MV-4-11 (cell line): ENCODE results near the gene APOB.

Experiments
- DNase-seq: peaks from one replicate; lab custom pipeline; 2025; lab: John Stamatoyannopoulos, UW

APOB gene

GRCh38 chr2:21046506-21046905 lies 2.6 kb upstream of the APOB start:
- no peak for DNase-seq

- no peak for DNase-seq
Observed at GRCh38 chr2:21044694-21045371, 960 bp upstream of the APOB start.

GRCh38 chr2:21042958-21043743 lies 722 bp downstream of the APOB start:
- DNase-seq, result peak; percentile 21

GRCh38 chr2:21042708-21042957 lies 1.2 kb downstream of the APOB start:
- no peak for DNase-seq

DNA sequence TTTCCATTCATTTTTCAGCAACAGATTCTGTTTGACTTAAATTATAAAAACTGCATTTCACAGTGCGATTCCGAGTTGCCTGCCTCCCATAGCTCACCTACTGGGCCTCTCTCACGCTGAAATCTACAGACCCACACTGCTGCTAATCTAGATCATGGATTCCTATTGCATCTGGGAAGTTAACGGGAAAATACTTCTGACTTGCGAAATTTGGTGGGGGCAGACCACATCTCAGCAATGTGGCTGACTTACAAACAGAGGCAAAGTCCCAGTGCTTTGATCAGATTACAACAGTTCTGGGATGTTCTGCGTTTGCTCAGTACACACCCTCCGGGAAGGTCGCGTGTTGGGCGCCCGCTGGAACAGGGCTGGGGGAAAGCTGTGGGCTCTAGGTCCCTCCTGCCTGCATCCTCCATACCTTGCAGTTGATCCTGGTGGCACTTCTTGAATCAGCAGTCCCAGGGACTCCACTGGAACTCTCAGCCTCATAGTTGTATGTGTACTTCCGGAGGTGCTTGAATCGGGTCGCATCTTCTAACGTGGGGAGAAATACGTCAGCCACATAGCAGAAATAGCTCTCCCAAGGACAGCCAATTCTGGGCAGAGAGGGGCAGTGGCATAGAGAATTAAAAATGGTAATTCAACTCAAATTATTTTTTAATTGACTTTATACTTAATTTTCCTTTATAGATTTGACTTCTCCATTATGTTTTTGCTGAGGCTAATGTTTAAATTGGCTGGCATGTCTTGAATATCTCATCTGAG lies 1.7 kb downstream of the APOB start:
- no peak for DNase-seq

GRCh38 chr2:21041462-21041861 lies 2.4 kb downstream of the APOB start:
- DNase-seq, result no peak

- DNase-seq, result no peak
Observed at GRCh38 chr2:21040468-21041377, 3.1 kb downstream of the APOB start.

- DNase-seq, result no peak
Observed at GRCh38 chr2:21039979-21040467, 3.9 kb downstream of the APOB start.

DNA sequence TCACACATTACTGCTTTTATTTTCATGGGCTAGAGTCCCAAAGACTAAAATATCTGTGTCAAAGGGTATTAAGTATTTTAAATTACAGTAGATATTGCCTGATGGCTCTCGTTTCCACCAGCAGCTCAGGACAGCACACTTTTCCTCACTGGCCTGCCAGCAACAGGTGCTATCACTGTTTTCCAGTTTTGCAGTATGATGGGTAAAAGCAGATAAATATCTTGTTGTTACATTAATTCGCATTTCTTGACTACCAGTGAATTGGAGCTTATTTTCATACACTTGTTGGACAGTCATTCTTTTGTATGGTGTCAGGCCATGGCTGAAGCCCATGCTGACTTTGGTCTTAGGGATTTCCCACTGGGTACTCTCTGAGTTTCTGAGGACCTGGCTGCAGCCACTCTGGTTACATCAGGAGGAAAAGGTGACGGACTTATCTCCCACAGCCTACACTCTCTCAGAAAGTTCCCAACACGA lies 4.8 kb downstream of the APOB start:
- DNase-seq, result no peak

GRCh38 chr2:21038403-21039073 lies 5.3 kb downstream of the APOB start:
- DNase-seq, result no peak

DNA sequence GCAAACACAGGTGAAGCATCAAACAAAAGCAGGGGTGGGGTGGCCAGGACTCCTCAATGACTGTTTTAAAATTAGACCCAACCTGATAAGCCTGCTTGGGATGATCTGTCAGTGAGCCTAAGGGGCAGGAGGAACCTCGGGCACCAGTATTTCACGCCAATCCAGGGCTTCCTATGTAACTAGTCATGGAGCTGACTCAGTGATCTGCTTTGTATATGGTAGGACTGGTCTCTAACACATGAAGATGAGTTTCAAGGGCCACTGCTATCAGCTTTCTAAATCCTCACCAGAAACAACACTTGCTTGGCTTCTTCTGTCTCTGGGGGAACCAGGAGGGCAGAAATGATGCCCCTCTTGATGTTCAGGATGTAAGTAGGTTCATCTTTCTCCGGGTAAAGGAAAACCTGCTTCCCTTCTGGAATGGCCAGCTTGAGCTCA lies 6.2 kb downstream of the APOB start:
- DNase-seq, result no peak

- no peak for DNase-seq
Observed at GRCh38 chr2:21036708-21037670, 6.9 kb downstream of the APOB start.

DNA sequence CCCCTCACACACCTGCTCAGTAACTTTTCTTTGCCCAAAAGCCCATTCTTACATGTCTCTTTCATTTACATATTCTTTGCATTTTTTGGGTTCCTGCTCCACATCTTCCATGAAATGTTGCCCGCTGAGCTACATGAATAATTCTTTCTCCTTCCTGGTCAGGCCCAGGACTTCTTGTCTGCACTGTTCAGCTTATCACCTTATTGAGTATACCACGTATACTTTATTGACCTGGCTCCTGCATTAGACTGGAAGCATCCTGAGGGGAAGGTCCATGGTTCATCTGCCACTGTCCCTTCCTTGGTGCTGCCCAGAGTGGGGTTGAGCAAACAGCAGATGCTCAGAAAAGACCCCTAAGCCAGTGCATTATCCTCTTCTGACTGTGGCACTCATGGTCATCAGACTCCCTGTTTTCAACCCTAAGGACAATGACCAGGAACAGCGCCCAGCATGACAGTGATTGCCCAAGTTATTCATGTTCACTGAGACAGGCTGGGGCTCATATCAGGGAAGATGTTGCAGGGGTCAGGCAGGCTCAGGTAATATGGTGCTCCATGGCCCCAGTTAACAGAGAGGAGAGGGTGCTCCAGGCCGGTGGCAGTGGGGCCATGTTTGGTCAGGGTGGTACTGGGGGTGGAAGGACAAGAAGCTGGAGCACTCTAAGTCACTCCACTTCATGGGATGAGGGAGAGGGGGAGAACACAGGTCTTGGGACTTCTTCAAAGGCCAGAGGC lies 7.7 kb downstream of the APOB start:
- DNase-seq, result no peak

GRCh38 chr2:21035282-21035973 lies 8.4 kb downstream of the APOB start:
- DNase-seq, result no peak

DNA sequence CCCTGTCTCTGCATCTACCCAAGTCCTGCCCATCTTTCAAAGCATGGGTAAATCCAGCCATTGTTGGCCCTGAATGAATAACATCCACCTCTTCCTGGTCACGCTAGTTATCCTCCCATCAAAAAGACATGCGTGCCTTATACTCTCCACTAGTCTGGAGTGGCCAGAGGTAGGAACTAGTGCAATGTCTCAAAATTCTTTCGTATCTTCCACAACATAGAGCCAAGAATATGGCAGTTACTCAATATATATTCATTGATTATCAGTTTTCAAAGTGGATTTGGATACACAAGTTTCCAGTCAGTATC lies 8.9 kb downstream of the APOB start:
- DNase-seq, result no peak

DNA sequence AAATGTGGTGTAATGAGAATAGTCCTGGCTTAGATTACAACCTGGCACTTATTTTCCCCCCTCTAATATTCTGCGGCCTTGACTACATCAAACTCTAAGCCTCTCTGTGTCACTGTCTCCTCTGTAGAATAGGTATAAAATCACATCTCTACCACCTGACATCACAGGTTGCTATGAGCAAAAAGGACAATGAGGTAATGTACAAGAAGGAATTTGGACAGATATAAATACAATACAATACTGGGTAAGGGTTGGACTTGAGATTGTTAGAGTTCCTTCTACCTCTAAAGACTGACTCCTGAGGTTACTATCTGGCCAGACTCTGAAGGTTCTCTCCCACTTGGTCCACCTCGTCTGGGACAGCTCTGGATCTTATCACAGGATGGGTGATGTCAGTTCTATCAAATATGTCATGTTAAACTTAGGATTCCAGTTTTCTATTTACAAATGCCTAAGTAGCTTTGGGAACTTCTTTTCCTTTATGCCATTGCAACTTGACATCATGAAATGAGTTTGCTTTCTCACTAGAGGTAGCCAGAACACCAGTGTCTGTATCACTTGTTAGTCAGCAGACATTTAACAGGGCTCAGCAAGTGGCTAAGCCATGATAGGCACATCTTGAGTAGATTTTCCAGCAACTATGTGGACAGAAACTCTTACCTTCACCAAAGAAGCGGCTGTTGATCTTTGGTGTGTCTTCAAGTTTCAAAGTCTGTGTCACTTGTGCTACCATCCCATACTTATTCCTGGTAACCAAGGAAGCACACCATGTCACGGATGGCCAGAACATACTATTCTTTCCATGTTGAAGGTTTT lies 9.5 kb downstream of the APOB start:
- no peak for DNase-seq

- no peak for DNase-seq
Observed at GRCh38 chr2:21033237-21034155, 10.4 kb downstream of the APOB start.
